Body of pancreas (tissue), 4 donors: ENCODE results near the gene SPOCK1.

ENCODE experiments used
- POLR2A ChIP-seq, 3 donors: fragments of 450-650 bp; IDR thresholded peaks; one replicate each; pipeline ENCODE4 v1.6.1; 2016; ENCODE audit warnings: antibody characterized with exemption in 3 of 3, mild to moderate bottlenecking in 2 of 3
- TF ChIP-seq, protein P1 (sequence below), 7 experiments: fragments of 450-650 bp in 4 of 7; fragments of 200-600 bp in 3 of 7; sonication (generic) in 3 of 7; IDR thresholded peaks; one replicate each; pipeline ENCODE4 v1.5.1; 2016 to 2019; ENCODE audit warnings: antibody characterized with exemption in 7 of 7

DNA sequence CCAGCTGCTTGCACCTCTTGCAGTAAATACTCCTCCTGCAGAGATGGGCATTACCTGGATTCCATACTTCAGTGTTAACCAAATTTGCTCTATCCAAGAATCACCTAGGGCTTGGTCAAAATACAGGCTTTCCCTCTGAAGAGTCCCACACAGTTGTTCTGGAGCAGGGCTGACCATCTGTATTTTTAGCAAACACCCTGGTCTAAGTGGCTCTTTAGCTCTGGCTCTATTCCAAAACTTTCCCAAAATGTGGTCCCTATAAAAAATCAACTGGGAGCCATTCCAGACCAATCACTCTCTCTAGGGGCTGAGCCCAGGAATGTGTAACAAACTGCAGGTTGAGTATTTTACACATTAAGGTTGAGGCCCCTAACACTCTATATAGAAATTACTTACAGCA is 153.7 kb downstream of the SPOCK1 start:
- TF ChIP-seq POLR2A (IDR thresholded peaks at IDR 0.05): no peak
- TF ChIP-seq, protein P1, sequence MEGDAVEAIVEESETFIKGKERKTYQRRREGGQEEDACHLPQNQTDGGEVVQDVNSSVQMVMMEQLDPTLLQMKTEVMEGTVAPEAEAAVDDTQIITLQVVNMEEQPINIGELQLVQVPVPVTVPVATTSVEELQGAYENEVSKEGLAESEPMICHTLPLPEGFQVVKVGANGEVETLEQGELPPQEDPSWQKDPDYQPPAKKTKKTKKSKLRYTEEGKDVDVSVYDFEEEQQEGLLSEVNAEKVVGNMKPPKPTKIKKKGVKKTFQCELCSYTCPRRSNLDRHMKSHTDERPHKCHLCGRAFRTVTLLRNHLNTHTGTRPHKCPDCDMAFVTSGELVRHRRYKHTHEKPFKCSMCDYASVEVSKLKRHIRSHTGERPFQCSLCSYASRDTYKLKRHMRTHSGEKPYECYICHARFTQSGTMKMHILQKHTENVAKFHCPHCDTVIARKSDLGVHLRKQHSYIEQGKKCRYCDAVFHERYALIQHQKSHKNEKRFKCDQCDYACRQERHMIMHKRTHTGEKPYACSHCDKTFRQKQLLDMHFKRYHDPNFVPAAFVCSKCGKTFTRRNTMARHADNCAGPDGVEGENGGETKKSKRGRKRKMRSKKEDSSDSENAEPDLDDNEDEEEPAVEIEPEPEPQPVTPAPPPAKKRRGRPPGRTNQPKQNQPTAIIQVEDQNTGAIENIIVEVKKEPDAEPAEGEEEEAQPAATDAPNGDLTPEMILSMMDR (IDR thresholded peaks at IDR 0.05): no peak
